ENCODE data around the gene DPP6.

The DPP6 gene

GRCh38 chr7:154610903-154611302 is 558.7 kb downstream of the DPP6 start:
- Histone ChIP-seq H3K27me3 (no peaks in the 10 kb centered on the region), H3K36me3 (no peaks in the 10 kb centered on the region), H3K4me3 (ENCODE audit: low read depth, low read length) (no peak overlapping the region), H3K9me3 (no peaks in the 10 kb centered on the region), H3K4me1 (peaks cover 33% of the 10 kb centered on the region)
- TF ChIP-seq, protein P1, sequence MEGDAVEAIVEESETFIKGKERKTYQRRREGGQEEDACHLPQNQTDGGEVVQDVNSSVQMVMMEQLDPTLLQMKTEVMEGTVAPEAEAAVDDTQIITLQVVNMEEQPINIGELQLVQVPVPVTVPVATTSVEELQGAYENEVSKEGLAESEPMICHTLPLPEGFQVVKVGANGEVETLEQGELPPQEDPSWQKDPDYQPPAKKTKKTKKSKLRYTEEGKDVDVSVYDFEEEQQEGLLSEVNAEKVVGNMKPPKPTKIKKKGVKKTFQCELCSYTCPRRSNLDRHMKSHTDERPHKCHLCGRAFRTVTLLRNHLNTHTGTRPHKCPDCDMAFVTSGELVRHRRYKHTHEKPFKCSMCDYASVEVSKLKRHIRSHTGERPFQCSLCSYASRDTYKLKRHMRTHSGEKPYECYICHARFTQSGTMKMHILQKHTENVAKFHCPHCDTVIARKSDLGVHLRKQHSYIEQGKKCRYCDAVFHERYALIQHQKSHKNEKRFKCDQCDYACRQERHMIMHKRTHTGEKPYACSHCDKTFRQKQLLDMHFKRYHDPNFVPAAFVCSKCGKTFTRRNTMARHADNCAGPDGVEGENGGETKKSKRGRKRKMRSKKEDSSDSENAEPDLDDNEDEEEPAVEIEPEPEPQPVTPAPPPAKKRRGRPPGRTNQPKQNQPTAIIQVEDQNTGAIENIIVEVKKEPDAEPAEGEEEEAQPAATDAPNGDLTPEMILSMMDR (IDR thresholded peaks at IDR 0.05; ENCODE audit: low read depth, low read length), result no peak
- DNase-seq, result peak; percentile 36

DNA sequence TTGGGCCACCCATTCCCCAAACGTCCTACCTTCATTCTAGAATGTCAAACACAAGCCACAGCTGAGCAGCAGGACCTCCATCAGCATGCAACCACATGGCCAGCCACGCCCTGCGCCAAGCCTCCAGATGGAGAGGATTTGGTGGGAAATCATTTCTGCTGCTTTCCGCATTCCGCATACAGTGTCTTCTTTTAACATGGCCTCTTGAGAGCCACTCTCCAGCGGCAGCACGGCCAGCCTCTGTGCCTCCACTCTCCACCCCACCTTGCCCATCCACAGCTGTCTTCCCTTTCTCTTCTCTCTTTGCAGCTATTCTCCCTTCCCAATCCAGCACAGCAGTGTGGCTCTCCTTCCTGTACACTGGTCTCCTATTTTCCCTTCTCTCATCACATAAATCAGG is 561.6 kb downstream of the DPP6 start:
- Histone ChIP-seq H3K4me3 (ENCODE audit: low read depth, low read length) (no peak overlapping the region), H3K9me3 (no peaks in the 10 kb centered on the region), H3K27me3 (no peaks in the 10 kb centered on the region), H3K4me1 (peaks cover 36% of the 10 kb centered on the region), H3K36me3 (no peaks in the 10 kb centered on the region)
- TF ChIP-seq, protein P1 (IDR thresholded peaks at IDR 0.05; ENCODE audit: low read depth, low read length), result no peak
- no peak for DNase-seq

DNA sequence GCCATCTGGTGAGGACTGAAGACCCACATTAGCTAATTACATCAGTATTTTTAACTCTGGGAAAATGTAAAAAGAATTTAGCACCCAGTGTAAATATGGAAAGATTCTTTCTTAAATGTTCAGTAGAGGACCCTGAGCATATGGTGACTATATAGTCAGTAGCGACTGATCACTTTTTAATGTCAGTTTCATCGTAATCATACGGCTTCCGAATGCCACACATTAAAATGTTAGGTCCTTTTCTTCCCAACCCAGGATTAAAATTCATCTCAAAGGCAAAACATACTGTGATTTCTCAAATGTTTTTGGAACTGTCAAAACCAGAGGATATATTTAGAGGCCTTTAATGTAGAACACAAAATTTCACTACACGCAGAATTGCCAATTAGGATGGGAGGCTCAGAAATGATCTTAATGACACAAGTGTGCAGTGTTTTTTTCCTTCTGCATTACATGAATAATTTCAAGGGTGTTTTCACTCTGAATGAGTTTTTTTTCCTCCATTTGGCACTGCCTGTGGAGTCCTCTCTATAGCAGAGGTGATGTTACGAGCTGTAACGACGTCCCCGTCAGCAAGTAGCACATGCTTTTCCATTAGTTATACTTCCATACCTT is 568.0 kb downstream of the DPP6 start:
- TF ChIP-seq, protein P1 (IDR thresholded peaks at IDR 0.05; ENCODE audit: low read depth, low read length), result no peak
- H3K27me3 ChIP-seq, result no peaks in the 10 kb centered on the region
- no peaks in the 10 kb centered on the region for H3K36me3 ChIP-seq
- H3K4me3 ChIP-seq (ENCODE audit: low read depth, low read length), result no peak overlapping the region
- H3K4me1 ChIP-seq, result peaks cover 6% of the 10 kb centered on the region
- H3K9me3 ChIP-seq, result no peaks in the 10 kb centered on the region
- no peak for DNase-seq

DNA sequence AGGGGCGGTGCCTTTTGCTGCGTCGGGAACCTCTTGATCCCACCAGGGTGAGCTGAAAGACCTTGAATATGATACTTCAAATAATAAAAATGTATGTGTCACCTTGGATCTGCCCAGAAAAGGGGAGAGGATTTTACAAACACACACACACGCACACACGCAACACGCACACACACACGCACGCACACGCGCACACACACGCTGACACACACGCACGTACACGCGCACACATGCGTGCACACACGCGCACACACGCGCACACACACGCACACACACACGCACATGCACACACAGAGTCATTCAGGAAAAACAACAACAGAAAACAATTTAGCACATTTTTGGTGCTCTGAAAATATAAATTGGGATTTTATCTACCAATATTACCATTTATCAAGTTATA is 571.2 kb downstream of the DPP6 start:
- no peak overlapping the region for H3K4me3 ChIP-seq (ENCODE audit: low read depth, low read length)
- H3K9me3 ChIP-seq, result no peaks in the 10 kb centered on the region
- H3K27me3 ChIP-seq, result no peaks in the 10 kb centered on the region
- DNase-seq, result no peak
- peaks cover 12% of the 10 kb centered on the region for H3K4me1 ChIP-seq
- TF ChIP-seq, protein P1 (IDR thresholded peaks at IDR 0.05; ENCODE audit: low read depth, low read length), result no peak
- H3K36me3 ChIP-seq, result no peaks in the 10 kb centered on the region

GRCh38 chr7:154627646-154628290 is 575.6 kb downstream of the DPP6 start:
- TF ChIP-seq, protein P1 (IDR thresholded peaks at IDR 0.05; ENCODE audit: low read depth, low read length), result no peak
- no peaks in the 10 kb centered on the region for H3K27me3 ChIP-seq
- H3K9me3 ChIP-seq, result no peaks in the 10 kb centered on the region
- peak; percentile 66 for DNase-seq
- H3K4me1 ChIP-seq, result peaks cover 36% of the 10 kb centered on the region
- H3K36me3 ChIP-seq, result no peaks in the 10 kb centered on the region
- H3K4me3 ChIP-seq (ENCODE audit: low read depth, low read length), result no peak overlapping the region

DNA sequence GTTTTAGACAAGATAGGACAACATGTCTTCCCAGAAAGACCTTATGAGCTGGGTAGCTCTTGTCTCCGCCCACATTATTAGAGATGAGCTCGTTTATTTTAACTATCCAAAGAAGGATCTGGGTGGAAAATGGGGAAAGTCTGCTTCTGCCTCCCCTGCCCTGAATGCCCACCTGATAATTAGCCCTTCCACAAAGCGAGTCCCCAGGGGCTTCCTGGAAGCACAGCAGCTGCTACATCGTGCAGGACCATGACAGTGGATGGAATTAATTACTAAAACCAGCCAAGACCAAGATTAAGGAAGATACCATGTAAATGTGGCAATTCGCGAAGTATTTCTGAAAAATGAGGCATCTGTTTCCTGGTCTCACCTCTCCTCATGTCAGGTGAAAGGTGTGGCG is 576.4 kb downstream of the DPP6 start:
- Histone ChIP-seq H3K27me3 (no peaks in the 10 kb centered on the region), H3K4me1 (peaks cover 36% of the 10 kb centered on the region), H3K4me3 (ENCODE audit: low read depth, low read length) (peak overlapping the region; percentile 25; the same call in 1 of the 2 replicates), H3K9me3 (no peaks in the 10 kb centered on the region), H3K36me3 (no peaks in the 10 kb centered on the region)
- TF ChIP-seq, protein P1 (IDR thresholded peaks at IDR 0.05; ENCODE audit: low read depth, low read length), result no peak
- peak; percentile 76 for DNase-seq

Measured in BE2C (cell line).